ENCODE results near the gene CDH4.
"Not testable (repeated sequence)": the region's sequence is repeated elsewhere in the genome, so short reads cannot be mapped to it uniquely, and the experiment has no call there.

The CDH4 gene

DNA sequence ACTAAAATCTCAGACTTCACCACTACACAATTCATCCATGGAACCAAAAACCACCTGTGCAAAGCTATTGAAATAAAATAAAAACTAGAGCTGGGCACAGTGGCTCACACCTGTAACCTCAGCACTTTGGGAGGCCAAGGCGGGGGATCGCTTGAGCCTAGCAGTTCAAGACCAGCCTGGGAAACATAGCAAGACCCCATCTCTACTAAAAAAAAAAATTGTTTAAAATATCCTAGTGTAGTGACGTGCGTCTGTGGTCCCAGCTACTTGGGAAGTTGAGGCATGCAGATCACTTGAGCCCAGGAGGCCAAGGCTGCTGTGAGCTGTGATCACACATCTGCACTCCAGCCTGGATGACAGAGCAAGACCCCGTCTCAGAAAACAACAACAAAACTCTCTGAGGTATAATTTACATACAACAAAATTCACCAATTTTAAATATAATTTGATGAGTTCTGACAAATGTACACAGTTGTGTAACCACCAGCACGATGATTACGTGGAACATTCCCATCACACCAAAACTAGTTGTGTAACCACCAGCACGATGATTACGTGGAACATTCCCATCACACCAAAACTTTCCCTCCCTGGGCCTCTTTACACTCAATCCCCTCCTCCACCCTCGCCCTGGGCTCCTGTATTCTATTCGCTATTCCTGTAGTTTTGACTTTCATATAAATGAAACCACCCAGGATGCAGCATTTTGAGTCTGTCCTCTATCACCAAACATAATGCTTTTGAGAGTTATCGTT lies 706.1 kb downstream of the CDH4 start:
- H3K27ac ChIP-seq, result no peak overlapping the region
- no peak for DNase-seq (ENCODE audit: low read depth, low spot score)

GRCh38 chr20:61958773-61959700 lies 707.0 kb downstream of the CDH4 start:
- H3K27ac ChIP-seq, result no peak overlapping the region
- DNase-seq (ENCODE audit: low read depth, low spot score), result no peak

DNA sequence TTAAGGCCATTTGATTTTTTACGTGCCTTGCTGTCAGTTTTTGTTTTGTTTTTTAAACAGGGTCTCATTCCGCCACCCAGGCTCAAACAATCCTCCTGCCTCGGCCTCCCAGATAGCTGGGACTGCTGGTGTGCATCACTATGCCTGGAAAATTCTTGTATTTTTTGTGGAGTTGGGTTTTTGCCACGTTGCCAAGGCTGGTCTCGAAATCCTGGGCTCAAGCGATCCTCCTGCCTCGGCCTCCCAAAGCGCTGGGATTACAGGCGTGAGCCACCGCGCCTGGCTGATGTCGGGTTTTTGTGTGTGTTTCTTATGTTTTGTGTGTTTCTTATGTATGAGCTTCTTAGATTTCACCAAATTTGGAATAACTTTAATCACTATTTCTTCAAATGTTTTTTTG lies 708.8 kb downstream of the CDH4 start:
- H3K27ac ChIP-seq, result no peak overlapping the region
- no peak for DNase-seq (ENCODE audit: low read depth, low spot score)

DNA sequence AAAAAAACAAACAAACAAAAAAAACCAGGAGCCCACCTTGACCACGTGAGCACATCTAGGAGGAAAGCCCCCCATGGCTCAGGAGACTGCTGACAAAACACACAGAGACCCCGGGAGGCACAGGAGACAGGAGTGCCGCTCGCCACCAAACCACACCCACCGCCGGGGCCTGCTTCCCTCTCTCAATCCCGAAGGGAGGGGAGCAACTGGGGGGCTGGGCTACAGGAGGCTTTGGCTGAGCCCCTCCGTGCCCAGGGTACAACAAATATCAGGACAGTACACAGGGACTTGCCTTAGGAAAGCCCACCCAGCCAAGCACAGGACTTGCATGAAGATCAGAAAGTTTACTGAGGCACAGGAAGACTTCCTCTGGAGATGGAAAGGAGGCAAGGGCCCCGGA lies 711.1 kb downstream of the CDH4 start:
- DNase-seq (ENCODE audit: low read depth, low spot score), result no peak
- H3K27ac ChIP-seq, result no peak overlapping the region

- H3K27ac ChIP-seq, result no peak overlapping the region
- no peak for DNase-seq (ENCODE audit: low read depth, low spot score)
These were observed 712.0 kb downstream of the CDH4 start for GRCh38 chr20:61963885-61964674.

DNA sequence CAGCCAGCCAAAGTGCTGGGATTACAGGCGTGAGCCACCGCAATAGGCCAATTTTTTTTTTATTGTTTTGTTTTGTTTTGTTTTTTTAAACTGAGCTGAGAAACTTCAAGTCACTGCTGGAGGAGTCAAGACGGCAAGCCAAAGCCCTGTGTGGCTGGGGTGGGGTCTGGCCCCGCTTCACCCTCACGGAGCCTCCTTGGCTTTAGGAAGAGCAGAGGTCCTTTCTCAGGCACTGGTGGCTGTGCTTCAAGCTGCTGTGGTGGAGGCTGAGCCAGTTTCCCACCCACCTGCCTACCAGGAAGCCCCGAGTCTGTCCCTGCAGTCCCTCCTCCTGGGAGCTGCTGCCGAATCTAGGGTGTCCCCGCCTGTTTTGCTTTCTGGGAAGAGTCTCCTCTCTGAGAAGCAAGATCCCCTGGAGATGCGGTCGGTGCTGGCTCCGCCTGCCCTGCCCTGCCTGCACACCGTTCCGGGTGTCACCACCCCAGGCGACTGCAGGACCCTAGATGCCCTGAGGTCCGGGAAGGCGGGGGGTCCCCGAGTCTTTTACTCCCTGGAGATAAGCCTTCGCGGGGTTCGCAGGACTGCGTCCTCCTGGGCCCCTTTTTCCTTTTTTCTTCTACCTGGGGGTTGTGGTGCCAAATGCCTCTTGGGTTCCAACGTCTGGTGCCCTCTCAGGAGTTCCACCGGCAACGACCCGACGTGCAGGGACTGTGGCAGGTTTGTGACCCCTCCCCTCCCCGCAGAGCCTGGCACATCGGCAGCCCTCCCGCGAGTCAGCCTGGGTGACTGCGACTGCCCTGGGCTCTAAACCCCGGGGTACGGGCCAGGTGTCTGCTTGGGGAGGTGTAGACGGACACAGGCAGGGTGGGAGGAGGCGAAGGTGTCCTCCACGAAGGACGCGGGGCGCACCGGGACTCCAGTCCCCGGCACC lies 712.9 kb downstream of the CDH4 start:
- H3K27ac ChIP-seq, result no peak overlapping the region
- no peak for DNase-seq (ENCODE audit: low read depth, low spot score)

DNA sequence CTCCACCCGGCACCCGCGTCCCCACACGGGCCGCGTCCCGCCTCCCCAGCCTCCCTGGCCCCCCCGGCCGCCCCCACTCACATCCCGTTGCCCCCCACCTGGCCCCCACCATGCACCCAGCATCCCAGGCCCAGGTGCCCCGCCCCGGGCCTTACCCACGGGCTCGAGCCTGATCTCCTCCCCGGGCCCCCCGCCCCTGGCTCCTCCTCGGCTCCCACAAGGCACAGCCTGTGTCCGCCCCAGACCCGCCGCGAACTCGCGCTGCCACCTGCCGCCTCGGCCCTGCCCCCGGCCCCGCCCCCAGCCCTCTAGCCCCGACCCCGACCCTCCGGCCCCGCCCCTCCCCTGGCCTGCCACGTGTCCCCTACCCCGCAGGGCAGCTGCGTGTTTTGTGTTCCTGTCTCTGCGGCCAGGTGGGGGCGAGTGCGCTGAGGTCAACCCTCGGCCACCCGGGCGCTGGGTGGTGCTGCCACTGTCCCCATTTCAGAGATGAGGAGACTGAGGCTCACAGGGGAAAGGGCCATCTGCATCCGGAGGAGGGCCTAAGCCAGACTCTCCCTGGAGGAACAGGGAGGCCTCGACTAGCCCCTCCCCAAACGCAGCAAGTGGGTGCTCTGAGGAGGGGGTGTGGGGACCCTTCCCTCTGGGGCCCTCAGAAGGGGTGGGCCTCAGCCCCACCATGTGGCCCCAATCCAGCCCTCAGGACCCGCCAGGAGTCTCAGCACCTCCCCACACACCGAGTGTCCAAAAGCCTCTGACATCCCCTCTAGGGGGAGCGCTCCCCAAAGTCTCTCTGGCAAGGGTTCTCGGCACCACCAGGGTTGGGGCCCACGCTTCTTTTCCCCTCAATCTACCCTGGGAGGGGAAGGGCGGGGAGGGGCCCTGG lies 713.8 kb downstream of the CDH4 start:
- no peak for DNase-seq (ENCODE audit: low read depth, low spot score)
- no peak overlapping the region for H3K27ac ChIP-seq

DNA sequence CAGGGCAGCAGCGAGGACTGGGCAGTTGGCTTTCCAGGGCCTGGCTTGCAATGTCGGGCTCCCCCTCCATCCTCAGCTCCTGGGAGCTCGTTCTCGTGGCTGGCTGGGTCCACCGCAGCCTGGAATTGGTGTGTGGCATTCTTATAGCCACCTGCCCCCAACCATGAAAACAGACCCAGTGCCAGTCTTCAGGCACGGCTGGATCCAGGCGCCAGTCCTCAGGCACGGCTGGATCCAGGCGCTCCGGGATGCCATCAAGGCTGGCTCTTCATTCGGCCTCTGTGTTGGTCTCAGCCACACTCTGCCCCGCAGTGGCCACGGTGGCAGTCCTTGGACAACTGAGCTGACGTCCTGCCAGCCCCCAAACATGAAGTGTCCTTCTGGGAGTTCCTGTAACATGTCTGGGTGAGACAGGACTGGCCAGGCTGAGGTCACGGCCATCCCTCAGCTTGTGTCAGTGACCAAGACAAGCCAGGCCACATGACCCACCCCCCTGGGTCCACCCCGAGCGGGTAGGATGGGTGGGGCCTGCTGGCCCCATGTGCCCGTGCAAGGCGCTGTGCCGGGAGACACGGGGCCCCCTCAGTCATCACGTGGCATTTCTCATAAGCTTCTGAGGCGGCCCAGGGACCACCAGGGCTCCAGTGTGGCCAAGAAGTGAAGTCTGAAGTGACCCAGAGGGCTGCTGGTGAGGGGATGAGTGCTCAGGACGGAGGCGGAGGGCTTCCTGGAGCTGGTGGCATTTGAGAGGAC lies 714.6 kb downstream of the CDH4 start:
- H3K27ac ChIP-seq, result no peak overlapping the region
- DNase-seq (ENCODE audit: low read depth, low spot score), result no peak

GRCh38 chr20:61967300-61967699 lies 715.2 kb downstream of the CDH4 start:
- DNase-seq (ENCODE audit: low read depth, low spot score), result no peak
- H3K27ac ChIP-seq, result no peak overlapping the region

DNA sequence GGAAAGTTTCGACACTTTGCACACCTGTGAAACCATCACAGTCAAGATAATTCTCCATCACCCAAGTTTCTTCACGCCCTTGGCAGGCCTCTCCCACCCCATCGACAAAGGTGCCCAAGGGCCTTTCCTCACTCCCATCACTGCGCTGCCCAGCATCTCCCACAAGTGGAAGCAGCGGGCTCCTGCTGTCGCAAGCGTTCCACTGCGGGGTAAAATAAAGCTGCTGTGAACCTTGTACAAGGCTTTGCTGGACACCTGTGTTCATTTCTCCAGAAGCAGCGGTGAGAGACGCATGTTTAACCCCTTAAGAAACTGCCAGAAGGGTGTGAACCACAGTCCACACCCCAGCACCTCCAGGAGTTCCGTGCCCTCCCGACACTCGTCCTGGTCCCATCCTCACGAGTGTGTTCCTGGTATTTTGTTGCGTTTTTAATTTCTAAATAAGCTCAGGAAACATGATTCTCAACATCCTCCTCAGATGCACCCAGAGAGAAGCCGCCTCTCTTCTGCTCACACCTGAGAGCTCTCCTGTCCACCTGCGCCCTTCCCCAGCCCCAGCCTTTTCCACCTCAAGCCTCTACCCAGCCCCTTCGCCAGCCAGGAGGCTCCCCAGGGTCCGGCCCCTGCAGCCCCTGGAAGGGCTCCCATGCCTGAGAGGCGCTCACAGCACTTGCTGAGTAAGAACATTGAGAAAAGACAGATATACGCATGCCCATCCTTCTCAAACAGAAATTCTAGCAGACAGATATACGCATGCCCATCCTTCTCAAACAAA lies 716.2 kb downstream of the CDH4 start:
- DNase-seq (ENCODE audit: low read depth, low spot score), result no peak
- no peak overlapping the region for H3K27ac ChIP-seq

- H3K27ac ChIP-seq, result no peak overlapping the region
- no peak for DNase-seq (ENCODE audit: low read depth, low spot score)
These were observed 716.9 kb downstream of the CDH4 start for GRCh38 chr20:61968932-61969331.

GRCh38 chr20:61969806-61970205 lies 717.7 kb downstream of the CDH4 start:
- DNase-seq (ENCODE audit: low read depth, low spot score), result no peak
- no peak overlapping the region for H3K27ac ChIP-seq

DNA sequence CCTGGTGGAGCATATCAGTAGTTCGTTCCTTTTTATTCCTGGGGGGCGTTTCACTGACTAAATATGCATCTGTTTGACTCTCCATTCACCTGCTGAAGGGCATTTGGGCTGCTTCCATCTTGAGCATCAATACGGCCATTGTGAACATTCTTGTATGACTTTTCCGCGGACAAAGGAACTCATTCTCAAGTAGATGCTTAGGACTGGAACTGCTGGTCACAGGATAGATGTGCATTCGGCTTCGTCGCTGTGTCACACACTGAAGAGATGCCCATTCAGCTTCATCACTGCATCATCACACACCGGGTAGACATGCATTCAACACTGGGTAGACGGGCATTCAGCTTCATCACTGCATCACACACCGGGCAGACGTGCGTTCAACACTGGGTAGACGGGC lies 718.3 kb downstream of the CDH4 start:
- H3K27ac ChIP-seq, result no peak overlapping the region
- DNase-seq (ENCODE audit: low read depth, low spot score), result no peak

DNA sequence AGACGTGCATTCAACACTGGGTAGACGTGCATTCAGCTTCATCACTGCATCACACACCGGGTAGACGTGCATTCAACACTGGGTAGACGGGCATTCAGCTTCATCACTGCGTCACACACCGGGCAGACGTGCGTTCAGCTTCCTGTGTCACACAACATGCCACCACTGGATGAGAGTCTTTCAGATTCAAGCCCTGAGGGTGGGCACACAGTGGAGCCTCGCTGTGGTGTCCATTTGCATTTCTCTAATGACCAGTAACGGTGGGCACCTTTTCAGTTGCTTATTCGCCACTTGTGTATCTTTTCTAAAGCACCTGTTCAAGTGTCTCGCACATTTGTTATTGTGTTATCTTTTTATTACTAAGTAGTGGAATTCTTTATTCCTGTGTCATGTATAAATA lies 719.5 kb downstream of the CDH4 start:
- H3K27ac ChIP-seq, result not testable (repeated sequence)

DNA sequence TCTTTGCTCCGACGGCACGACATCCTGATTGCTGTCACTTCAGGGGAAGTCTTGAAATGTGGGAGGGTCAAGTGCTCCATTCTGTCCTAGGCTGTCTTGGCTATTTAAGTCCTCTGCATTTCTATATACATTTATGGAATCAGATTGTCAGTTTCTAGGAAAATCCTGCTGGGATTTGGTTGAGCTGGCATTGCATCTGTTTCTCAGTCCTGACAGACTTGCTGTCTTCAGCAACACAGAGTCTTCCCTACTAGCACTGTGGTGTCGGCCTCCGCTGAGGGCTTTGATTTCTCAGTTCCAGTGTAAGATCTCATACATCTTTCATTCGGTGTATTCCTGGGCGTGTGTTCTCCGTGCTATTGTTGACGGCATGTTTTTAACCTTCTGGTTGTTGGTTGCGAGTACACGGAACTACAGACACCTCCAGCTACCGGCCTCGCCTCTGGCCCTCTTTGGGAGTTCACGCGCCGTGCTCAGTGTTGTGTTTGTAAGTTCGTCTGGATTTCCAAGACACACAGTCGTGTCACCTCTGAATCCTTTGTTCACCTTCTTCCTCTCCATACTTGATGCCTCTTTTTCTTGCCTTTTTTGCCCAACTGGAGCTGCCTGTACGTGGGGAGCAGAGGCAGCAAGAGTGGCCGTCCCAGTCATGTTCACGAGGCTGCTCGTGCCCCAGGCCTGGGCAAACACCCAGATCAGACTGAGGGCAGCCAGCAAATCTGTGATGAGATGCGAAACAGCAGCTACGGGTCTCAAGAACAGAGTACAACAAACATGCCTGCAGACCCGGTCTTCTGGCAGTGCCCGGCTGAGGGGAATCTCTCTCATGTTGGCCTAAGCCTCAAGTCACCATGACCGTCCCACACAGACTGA lies 720.8 kb downstream of the CDH4 start:
- DNase-seq (ENCODE audit: low read depth, low spot score), result no peak

More for the DNA sequence above, 719.5 kb downstream of the CDH4 start:
- DNase-seq (ENCODE audit: low read depth, low spot score), result not testable (repeated sequence)

More for the DNA sequence above, 720.8 kb downstream of the CDH4 start:
- H3K27ac ChIP-seq, result no peak overlapping the region
